Measurements from ENCODE around the gene HNRNPA3.

The HNRNPA3 gene

DNA sequence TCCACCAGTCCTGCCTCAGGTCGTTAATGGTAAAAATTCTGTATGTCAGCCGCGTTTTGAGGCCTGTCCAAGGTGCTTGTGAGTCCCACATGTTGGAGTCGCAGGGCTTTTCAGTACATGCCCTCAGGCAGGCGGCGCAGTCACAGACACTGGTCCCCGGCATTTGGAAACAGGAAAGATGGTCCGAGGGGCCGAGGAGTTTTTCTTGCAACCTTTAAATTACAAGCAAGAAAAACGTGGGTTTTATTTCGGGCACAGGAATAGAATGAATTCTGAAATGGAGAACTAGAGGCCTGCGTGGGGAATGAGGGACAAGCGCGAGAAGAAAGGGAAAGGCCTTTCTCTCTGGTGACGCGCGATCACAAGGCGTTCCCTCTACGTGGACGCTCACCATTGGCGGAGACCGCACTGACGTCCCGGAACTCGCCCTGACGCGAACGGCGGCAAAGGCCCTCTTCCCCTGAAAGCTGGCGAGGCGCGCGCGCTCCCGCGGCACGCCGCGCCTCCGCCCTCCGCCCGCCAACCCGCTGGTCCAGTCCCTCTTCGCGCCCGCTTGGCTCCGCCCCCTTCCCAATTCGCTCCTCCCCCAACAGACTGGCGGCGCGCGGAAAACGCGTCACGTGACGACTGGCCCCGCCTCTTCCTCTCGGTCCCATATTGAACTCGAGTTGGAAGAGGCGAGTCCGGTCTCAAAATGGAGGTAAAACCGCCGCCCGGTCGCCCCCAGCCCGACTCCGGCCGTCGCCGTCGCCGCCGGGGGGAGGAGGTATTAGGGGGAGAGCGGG is at the start of gene HNRNPA3:
Gene HNRNPA3, plus strand, starts transcription at position 689 of the 785 bp plus-strand sequence. Its CDS starts 6 bp downstream, at position 695.
- peaks cover 43% of the 10 kb centered on the region for H3K4me1 ChIP-seq (ENCODE audit: insufficient read depth, low read length)
- peaks cover 35% of the 10 kb centered on the region for H4K20me1 ChIP-seq (ENCODE audit: insufficient read depth, low read length)
- peak within 1 kb of the TSS; percentile 78 for H3K4me2 ChIP-seq (ENCODE audit: insufficient read depth, low read length)
- peak within 1 kb of the TSS; percentile 77 for H2AFZ ChIP-seq (ENCODE audit: low read depth, low read length)
- peak within 1 kb of the TSS; percentile 81 to 90 for H3K4me3 ChIP-seq (ENCODE audit: low read depth in 1 of 2, low read length in 2 of 2)
- no peaks in the 10 kb centered on the region for H3K27me3 ChIP-seq (ENCODE audit: insufficient read depth, low read length, poor library complexity)
- peak within 1 kb of the TSS; percentile 98 for H3K9ac ChIP-seq (ENCODE audit: low read depth, low read length)
- peak within 1 kb of the TSS; percentile 98 for H3K27ac ChIP-seq (ENCODE audit: low read length)
- peak; percentile 83 for ATAC-seq (ENCODE audit: insufficient read depth, low read depth)
- peaks cover 40% of the 10 kb centered on the region for H3K36me3 ChIP-seq (ENCODE audit: insufficient read depth, low read length)
- H3K9me3 ChIP-seq (ENCODE audit: insufficient read depth, low read length, severe bottlenecking): no peaks in the 10 kb centered on the region
- peak; percentile 99 for DNase-seq
- peaks cover 73% of the 10 kb centered on the region for H3K79me2 ChIP-seq (ENCODE audit: insufficient read depth, low read length)
- no peak for TF ChIP-seq EZH2 (IDR thresholded peaks at IDR 0.05; ENCODE audit: borderline replicate concordance, low read depth, low read length, severe bottlenecking)
- TF ChIP-seq, protein P1, sequence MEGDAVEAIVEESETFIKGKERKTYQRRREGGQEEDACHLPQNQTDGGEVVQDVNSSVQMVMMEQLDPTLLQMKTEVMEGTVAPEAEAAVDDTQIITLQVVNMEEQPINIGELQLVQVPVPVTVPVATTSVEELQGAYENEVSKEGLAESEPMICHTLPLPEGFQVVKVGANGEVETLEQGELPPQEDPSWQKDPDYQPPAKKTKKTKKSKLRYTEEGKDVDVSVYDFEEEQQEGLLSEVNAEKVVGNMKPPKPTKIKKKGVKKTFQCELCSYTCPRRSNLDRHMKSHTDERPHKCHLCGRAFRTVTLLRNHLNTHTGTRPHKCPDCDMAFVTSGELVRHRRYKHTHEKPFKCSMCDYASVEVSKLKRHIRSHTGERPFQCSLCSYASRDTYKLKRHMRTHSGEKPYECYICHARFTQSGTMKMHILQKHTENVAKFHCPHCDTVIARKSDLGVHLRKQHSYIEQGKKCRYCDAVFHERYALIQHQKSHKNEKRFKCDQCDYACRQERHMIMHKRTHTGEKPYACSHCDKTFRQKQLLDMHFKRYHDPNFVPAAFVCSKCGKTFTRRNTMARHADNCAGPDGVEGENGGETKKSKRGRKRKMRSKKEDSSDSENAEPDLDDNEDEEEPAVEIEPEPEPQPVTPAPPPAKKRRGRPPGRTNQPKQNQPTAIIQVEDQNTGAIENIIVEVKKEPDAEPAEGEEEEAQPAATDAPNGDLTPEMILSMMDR (IDR thresholded peaks at IDR 0.05; ENCODE audit: borderline replicate concordance, extremely low read depth, low read length, poor library complexity, severe bottlenecking): no peak

DNA sequence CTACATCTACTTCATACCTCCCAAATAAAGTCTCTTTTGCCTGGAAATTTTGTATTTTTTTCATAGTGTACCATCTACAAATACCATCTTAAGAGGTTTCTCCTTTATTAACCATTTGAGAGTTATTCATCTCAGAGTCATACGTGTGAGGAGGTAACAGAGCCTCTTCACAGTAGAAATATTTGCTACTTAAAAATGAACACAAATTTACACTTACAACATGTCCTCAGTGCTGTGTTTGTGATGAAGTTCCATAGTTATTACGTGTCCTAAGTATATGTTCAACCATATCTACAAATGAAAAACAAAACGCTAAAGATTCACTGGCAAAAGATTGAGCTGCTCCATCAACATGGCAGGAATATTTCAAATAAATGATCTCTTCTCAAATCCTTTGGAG is 48.5 kb upstream of the HNRNPA3 start:
- no peak for TF ChIP-seq EZH2 (IDR thresholded peaks at IDR 0.05; ENCODE audit: borderline replicate concordance, low read depth, low read length, severe bottlenecking)
- TF ChIP-seq, protein P1 (IDR thresholded peaks at IDR 0.05; ENCODE audit: borderline replicate concordance, extremely low read depth, low read length, poor library complexity, severe bottlenecking): no peak
- H3K36me3 ChIP-seq (ENCODE audit: insufficient read depth, low read length): no peaks in the 10 kb centered on the region
- H4K20me1 ChIP-seq (ENCODE audit: insufficient read depth, low read length): no peaks in the 10 kb centered on the region
- H3K27me3 ChIP-seq (ENCODE audit: insufficient read depth, low read length, poor library complexity): no peaks in the 10 kb centered on the region
- DNase-seq (no peak), ATAC-seq (ENCODE audit: insufficient read depth, low read depth) (0 out of 3 replicates have a peak, but pooled peaks have one; percentile 6)
- no peaks in the 10 kb centered on the region for H3K79me2 ChIP-seq (ENCODE audit: insufficient read depth, low read length)
- H3K4me3 ChIP-seq (ENCODE audit: low read depth in 1 of 2, low read length in 2 of 2): no peak overlapping the region
- H3K27ac ChIP-seq (ENCODE audit: low read length): no peak overlapping the region
- H3K4me1 ChIP-seq (ENCODE audit: insufficient read depth, low read length): peaks cover 12% of the 10 kb centered on the region
- H3K9ac ChIP-seq (ENCODE audit: low read depth, low read length): peak overlapping the region; percentile 45
- peak overlapping the region; percentile 61 for H3K4me2 ChIP-seq (ENCODE audit: insufficient read depth, low read length)
- peak overlapping the region; percentile 64 for H2AFZ ChIP-seq (ENCODE audit: low read depth, low read length)
- no peaks in the 10 kb centered on the region for H3K9me3 ChIP-seq (ENCODE audit: insufficient read depth, low read length, severe bottlenecking)

DNA sequence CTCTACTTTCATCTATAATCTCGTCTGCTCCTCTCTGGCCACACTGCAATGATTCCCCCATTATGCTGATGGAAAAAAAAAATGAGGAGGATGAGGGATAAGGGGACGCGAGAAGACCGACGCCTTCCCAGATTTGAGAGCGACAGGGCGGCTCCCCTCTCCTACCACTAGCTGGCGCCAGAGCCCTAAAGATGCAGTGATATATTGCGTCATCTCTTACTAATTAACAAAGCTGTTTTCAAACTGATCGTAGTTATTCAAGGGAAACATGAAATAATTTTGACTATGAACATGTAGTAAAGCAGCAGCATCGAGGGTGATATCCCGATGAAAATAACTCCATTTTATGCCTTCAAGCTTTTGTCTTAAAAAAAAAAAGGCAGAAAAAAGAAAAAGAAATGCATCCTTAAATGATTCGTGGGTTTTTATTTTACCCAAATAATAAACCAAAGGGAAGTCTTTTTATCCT is 48.0 kb upstream of the HNRNPA3 start:
- Histone ChIP-seq H3K27me3 (ENCODE audit: insufficient read depth, low read length, poor library complexity) (no peaks in the 10 kb centered on the region), H3K9ac (ENCODE audit: low read depth, low read length) (peak overlapping the region; percentile 45), H3K4me3 (ENCODE audit: low read depth in 1 of 2, low read length in 2 of 2) (peak overlapping the region in 1 of 2 experiments; percentile 45; a peak in 2 of 4 replicates), H3K36me3 (ENCODE audit: insufficient read depth, low read length) (no peaks in the 10 kb centered on the region), H3K79me2 (ENCODE audit: insufficient read depth, low read length) (no peaks in the 10 kb centered on the region), H2AFZ (ENCODE audit: low read depth, low read length) (peak overlapping the region; percentile 73), H3K4me2 (ENCODE audit: insufficient read depth, low read length) (peak overlapping the region; percentile 61), H3K27ac (ENCODE audit: low read length) (peak overlapping the region; percentile 69), H4K20me1 (ENCODE audit: insufficient read depth, low read length) (no peaks in the 10 kb centered on the region), H3K4me1 (ENCODE audit: insufficient read depth, low read length) (peaks cover 12% of the 10 kb centered on the region), H3K9me3 (ENCODE audit: insufficient read depth, low read length, severe bottlenecking) (no peaks in the 10 kb centered on the region)
- peak; percentile 81 for DNase-seq
- ATAC-seq (ENCODE audit: insufficient read depth, low read depth): peak; percentile 93
- no peak for TF ChIP-seq EZH2 (IDR thresholded peaks at IDR 0.05; ENCODE audit: borderline replicate concordance, low read depth, low read length, severe bottlenecking)
- TF ChIP-seq, protein P1 (IDR thresholded peaks at IDR 0.05; ENCODE audit: borderline replicate concordance, extremely low read depth, low read length, poor library complexity, severe bottlenecking): peak; percentile 100

All from DND-41 (cell line).